Measurements from ENCODE around the gene TCAF1.

GRCh38 chr7:143908120-143908519 is 6.1 kb upstream of the TCAF1 start:
- TF ChIP-seq CTCF (IDR thresholded peaks at IDR 0.05; ENCODE audit: insufficient read depth, low read length) (no peak), GABPA (IDR thresholded peaks at IDR 0.05; ENCODE audit: low read depth) (no peak), POLR2AphosphoS5 (IDR thresholded peaks at IDR 0.05; ENCODE audit: low read depth) (no peak), SPI1 (IDR thresholded peaks at IDR 0.05; ENCODE audit: borderline replicate concordance, low read depth) (no peak), REST (IDR thresholded peaks at IDR 0.05; ENCODE audit: insufficient replicate concordance, low read depth) (no peak)
